HG03139 (cell line): Measurements from ENCODE around the gene PHLDB3.
"Not testable (repeated sequence)": the region's sequence is repeated elsewhere in the genome, so short reads cannot be mapped to it uniquely, and the experiment has no call there.

Source experiments
- ATAC-seq: cut with Tn5 transposase; IDR thresholded peaks from one replicate; pipeline ENCODE4 v1.9.1; 2021; ENCODE audit not compliant: unreplicated experiment

The PHLDB3 gene

GRCh38 chr19:43446746-43447489, 57.6 kb downstream of the PHLDB3 start:
- ATAC-seq = no peak

DNA sequence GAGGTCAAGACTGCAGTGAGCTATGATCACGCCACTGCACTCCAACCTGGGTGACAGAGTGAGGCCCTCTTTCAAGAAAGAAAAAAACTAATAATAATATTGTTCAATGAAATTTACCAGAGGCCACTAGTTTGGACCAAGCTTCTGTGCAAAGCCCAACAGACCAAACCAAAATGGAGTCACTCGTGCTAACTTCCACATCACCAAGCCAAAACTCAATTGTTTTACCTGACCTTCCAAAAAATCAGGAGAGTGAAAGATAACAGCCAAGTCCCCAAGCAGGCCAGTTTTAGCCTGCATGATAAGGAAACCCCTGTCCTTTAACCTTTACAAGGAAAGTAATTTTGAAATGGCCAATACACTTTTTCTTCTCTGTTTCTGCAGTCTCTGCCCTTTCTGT, 59.1 kb downstream of the PHLDB3 start:
- ATAC-seq = no peak

- ATAC-seq = no peak
Measured at GRCh38 chr19:43444531-43445287, 59.8 kb downstream of the PHLDB3 start.

DNA sequence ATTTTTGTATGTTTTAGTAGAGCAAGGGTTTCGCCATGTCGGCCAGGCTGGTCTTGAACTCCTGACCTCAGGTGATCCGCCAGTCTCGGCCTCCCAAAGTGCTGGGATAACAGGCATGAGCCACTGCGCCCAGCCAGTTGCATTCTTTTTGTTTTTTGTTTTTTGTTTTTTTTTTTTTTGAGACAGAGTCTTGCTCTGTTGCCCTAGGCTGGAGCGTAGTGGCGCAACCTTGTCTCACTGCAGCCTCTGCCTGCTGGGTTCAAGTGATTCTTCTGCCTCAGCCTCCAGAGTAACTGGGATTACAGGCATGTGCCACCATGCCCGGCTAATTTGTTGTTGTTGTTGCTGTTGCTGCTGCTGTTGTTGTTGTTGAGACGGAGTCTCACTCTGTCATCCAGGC, 60.5 kb downstream of the PHLDB3 start:
- not testable (repeated sequence) for ATAC-seq

GRCh38 chr19:43441716-43442115, 62.8 kb downstream of the PHLDB3 start:
- ATAC-seq = no peak

GRCh38 chr19:43439709-43440063, 64.9 kb downstream of the PHLDB3 start:
- ATAC-seq = no peak

DNA sequence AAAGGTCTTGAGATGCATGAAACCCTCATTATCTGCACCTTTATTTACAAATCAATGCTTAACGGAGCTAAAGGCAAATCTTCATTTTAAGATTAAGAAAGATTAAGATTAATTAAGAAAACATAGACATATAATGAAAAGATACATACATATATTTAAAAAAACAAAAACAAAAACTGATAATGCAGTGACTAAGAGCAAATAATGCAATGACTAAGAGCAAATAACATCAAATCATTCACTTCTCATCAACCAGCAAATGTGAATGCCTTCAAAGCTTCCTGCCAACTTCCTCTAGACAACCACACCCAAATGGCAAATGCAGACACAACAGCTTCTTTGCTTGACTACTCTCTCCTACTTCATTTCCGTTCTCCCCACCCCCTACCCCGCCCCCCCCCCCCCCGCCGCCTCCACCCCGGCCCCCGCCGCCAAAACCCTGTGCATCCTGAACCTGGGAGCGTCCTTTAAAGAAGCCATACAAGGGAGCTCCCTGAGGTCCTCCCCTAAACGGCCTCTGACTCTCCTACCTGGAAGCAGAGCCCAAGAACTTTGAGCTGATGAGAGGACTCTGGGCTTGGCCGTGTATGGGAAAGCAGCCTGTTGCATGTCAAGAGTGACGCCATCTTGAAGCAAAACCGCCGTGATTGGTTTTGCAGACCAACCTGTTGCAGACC, 65.4 kb downstream of the PHLDB3 start:
- ATAC-seq = no peak

DNA sequence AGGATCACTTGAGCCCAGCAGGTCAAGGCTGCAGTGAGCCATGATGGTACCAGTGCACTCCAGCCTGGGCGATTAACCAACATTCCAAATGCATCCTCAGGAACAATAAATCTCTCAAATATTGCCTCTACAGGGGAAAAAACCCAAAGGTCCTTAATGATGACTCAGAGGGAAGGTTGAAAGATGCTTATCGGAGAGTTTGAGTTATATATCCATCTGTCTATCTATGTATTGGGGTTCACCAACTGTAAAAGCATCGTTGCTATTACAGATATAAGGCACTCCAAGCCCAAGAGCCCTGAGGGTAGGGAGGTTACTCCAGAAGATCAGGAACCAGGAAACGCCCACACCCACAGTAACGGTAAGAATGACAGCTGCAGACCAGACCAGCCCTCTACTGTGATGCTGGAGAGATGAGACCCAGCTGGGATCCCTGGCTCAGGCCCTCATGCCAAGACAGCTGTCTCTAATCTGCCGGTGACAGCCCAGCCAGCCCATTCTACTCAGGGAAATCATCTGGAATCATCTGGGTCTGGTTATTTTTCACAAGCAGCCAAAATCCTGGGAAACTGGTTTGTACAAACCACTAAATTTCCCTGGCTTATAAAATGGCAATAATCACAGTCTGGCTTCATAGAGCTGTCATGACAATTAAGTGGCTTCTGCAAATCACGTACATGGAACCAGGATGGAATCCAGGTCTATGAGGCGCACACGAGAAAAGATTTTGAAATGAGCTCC, 66.1 kb downstream of the PHLDB3 start:
- no peak for ATAC-seq

DNA sequence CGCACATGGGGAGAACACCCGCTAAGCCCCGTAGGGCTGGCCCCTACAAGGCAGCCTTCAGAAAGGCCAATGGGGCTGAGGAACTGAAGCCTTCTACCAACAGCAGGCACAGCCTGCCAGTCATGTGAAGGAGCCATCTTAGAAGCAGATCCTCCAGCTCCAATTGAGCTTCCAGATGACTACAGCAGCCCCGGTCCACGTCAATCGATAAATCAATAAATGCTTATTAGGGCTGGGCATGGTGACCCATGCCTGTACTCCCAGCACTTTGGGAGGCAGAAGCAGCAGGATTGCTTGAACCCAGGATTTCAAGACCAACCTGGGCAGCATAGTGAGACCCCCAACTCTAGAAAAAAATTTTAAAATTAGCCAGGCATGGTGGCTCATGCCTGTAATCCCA, 66.8 kb downstream of the PHLDB3 start:
- no peak for ATAC-seq

DNA sequence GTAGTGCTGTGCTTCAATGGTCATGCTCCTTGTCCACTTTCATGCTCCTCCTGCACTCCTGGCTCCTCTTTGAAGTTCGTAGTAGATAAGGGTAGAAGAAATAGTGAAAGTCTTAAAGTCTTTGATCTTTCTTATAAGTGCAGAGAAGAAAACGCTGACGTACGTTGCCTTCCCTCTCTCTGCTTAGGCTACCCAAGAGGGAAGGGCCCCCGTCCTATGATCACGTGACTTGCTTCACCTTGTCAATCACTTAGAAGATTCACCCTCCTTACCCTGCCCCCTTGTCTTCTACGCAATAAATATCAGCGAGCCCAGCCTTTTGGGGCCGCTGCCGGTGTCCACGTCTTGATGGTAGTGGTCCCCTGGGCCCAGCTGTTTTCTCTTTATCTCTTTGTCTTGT, 67.3 kb downstream of the PHLDB3 start:
- not testable (repeated sequence) for ATAC-seq

DNA sequence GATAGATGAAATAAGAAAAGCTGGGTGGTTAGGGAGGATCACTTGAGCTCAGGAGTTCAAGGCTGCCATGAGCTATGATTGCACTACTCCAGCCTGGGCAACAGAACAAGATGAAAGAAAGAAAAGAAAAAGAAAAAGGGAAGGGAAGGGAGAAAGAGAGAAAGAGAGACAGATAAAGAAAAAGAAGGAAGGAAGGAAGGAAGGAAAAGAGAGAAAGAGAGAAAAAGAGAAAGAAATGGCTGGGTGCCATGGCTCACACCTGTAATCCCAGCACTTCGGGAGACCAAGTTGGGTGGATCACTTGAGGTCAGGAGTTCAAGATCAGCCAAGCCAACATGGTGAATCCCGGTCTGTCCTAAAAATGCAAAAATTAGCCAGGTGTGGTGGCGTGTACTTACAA, 68.8 kb downstream of the PHLDB3 start:
- no peak for ATAC-seq

- no peak for ATAC-seq
Measured at GRCh38 chr19:43433689-43434088, 70.9 kb downstream of the PHLDB3 start.

GRCh38 chr19:43433358-43433673, 71.2 kb downstream of the PHLDB3 start:
- no peak for ATAC-seq

GRCh38 chr19:43430976-43431375, 73.6 kb downstream of the PHLDB3 start:
- no peak for ATAC-seq

DNA sequence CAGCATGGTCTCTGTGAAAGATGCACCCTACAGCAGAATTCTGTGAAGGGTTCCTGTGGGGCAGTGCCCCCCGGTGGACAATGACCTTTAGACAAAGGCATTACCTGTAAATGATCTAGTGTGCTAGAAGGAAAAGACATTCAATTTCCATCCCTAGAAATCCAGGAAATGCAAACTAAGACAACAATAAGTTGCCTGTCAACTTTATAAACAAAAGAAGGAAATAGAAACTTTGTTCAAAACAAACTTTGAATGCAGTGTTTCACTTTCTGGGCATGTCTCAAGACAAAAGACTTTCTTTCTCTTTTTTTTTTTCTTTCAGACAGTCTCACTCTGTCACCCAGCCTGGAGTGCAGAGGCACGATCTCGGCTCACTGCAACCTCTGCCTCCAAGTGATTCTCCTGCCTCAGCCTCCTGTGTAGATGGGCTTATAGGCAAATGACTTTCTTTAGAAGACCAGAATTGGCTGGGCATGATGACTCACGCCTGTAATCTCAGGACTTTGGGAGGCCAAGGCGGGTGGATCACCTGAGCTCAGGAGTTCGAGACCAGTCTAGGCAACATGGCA, 74.3 kb downstream of the PHLDB3 start:
- ATAC-seq = no peak

- ATAC-seq = no peak
Measured at GRCh38 chr19:43429395-43429794, 75.2 kb downstream of the PHLDB3 start.

DNA sequence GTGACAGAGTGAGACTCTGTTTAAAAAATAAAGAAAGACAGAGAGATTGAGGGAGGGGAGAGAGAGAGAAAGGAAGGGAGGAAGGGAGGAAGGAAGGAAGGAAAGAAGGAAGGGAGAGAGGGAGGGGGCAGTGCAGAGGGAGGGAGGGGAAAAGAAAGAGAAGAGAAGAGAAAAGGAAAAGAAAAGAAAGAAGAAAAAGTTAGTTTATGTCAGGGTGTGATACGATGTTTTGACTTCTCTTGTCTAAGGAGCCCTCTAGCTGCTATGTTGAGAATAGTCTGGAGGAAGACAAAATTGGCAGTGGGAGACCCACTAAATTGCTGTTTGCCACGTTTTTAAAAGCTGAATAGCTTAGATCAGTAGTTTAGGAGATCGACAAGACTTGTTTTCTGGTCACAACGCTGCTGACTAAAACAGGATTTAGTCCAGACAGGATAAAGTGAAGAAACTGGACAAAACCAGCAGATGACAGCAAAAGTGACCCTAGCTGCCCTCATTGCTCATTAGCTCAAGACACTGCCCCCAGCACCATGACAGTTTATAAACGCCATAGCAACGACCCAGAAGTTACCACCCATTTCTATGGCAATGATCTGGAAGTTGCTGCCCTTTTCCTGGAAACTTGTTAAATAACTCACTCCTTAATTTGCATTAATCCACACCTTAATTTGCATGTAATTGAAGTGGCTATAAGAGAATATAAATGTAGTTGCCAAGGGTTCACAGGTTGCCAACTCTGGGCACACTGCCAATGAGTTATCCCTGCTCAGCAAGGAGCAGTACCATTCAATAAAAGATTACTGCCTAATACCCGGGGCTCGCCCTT, 78.8 kb downstream of the PHLDB3 start:
- no peak for ATAC-seq
